G401 (cell line): ENCODE data around the gene KRT7. TPM values are rescaled to one million over a fixed set of nuclear protein-coding genes. Genes with fewer than 3 reads are reported as not detected.

Experiments
- DNase-seq: peaks from one replicate; pipeline ENCODE4 v3.0.0-alpha.2; 2015; ENCODE audit warnings: low spot score
- in situ Hi-C: cut with HindIII; loops from 2 replicates; pipeline ENCODE4 v1.10.0; 2016; ENCODE audit warnings: low sequenced_read_pairs, mixed read lengths
- total RNA-seq: library from RNA; depleted of rRNA; stranded (reverse); fragments of >200 nt; shearing (Covaris generic); gene quantifications from 2 replicates; pipeline ENCODE4 v1.2.3, GENCODE V29; 2014

Gene KRT7
- total RNA-seq, 1 experiment from 2014 or later: not detected

GRCh38 chr12:52225752-52226151 lies 7.3 kb upstream of the KRT7 start:
- in situ Hi-C loops: no loop called here
- no peak for DNase-seq

DNA sequence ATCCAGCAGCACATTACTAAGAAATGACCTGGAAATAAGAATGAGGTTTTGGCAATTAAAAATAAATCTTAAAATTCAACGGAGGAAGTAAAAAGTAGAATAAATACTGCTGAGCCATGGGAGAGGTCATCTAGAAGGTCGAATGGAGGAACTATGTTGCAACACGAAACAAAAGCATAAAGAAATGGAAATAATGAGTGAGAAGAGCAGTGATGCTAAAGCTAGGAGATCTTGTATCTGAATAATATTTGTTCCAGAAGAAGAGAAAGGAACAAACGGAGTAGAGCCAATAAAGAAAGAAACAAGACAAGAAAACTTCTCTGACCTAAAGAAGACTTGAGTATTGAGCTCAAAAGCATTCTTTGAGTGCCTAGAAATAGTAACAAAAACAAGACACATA lies 6.6 kb upstream of the KRT7 start:
- in situ Hi-C loops: no loop called here
- no peak for DNase-seq

- DNase-seq: no peak
- in situ Hi-C loops: no loop called here
Measured at GRCh38 chr12:52227606-52228166, 5.4 kb upstream of the KRT7 start.

- DNase-seq: no peak
- in situ Hi-C loops: no loop called here
Measured at GRCh38 chr12:52228366-52228765, 4.7 kb upstream of the KRT7 start.

DNA sequence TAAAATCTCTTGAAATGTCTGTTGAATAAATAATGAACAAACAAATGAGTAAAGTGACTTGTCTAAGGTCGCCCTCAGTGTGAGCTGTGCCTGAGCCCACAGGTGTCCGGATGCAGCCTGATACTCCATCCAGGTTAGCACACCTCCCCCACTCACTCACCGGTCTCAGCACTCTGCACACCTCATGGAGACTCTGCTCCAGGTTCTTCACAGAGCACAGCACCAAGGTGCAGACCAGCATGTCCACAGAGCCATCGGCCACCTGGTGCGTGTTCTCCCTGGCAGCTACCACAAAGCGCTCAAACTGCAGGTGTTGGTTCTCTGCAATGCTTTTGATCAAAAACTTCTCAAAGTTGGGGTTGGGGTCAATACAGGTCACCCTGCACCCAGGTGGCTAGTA lies 4.1 kb upstream of the KRT7 start:
- in situ Hi-C loops: no loop called here

GRCh38 chr12:52229836-52230343 lies 3.2 kb upstream of the KRT7 start:
- in situ Hi-C loops: no loop called here
- DNase-seq: no peak

More for the DNA sequence above, 4.1 kb upstream of the KRT7 start:
- DNase-seq: no peak

GRCh38 chr12:52230364-52231281 lies 2.4 kb upstream of the KRT7 start:
- in situ Hi-C loops: no loop called here
- peak; percentile 61 for DNase-seq

DNA sequence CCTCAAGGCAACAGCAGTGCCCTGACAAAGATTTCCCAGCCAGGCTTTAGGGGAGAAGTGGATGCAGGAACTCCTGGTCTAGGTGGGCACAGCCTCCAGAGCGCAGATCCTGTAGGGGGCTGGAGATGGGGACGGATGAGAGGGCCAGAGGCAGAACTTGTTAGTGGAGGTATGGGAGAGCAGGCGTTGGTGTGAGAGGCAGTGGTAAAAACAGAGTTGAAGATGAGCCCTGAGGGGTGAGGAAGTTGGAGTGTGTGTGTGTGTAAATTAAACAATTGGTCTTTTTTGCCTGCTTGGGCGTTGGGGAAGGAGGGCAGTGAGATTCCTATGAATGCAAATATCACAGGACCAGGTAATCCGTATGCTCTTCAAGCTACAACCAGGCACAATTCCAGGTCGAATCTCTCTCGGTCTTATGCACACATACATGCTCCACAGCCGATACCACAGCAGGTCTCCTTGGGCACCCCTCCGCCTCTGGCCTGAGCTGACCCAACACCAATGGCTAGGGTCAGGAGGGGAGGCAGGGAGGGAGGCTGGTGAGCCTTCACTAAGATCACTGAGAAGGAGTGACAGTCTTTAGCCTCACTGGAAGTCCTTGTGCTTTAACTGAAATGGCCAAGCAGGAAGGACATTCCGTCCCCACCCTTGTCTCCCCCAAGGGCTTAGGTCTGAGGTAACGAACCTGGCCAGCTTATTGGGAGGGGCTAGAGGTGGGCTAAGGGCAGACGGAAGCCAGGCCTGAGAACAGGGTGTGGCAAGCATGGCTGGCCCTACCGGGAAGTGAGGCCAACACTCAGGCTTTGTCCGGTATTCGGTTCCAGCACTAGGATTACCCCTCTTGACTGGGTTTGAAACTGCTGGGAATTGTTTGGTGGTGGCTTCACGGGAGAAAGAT lies 1.5 kb upstream of the KRT7 start:
- in situ Hi-C loops: no loop called here
- no peak for DNase-seq

DNA sequence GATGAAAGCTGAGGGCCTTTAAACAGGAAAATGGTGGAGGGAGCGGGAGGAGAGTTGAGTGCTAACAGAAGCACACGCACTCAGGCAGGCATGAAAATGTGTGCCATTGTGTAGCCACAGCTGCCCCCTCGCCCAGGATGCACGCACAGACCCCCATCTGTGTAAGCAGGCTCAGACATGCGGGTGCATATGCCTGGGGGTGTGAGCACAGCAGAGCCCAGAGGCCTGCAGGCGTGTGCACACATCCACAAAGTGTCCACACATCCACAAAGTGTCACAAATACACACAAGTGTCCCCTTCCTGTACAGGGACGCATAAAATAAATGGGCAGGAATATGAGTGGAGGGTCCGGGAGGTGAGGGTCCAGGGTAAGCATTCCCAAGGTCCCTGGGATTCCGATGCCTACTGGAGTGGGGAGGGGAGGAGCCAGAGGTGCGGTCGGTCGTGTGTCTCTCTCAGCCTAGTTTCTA lies 805 bp upstream of the KRT7 start:
- in situ Hi-C loops: no loop called here
- no peak for DNase-seq

GRCh38 chr12:52233462-52234207 lies 592 bp downstream of the KRT7 start:
- DNase-seq: no peak
- in situ Hi-C loops: no loop called here

GRCh38 chr12:52234223-52234810 lies 1.3 kb downstream of the KRT7 start:
- in situ Hi-C loops: no loop called here
- no peak for DNase-seq

GRCh38 chr12:52235001-52235764 lies 2.1 kb downstream of the KRT7 start:
- DNase-seq: no peak
- in situ Hi-C loops: no loop called here

DNA sequence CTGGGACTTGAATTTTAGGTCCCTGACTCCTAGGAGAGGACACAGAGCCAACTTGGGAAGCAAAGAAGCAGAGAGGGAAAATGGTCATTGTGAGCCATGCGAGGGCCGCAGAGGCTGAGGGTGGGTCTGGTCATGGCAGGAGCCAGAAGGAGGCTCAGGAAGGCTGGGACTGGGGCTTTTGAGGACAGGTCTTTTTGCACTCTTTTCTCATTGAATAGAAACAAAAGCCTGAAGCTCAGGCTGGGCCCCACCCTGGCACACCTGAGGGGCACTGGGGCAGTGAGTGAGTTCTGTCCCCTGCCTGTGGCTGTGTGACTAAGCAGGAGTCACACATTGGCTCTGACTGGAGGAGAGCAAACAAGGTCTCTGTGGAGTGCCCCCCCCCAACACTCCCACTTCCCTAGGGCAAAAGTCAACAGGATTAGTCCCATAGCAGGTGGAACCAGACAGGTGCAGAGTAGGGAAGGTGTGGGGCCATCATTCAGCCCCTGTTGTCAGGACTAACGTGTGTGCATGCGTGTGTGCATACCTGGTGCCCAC lies 2.8 kb downstream of the KRT7 start:
- no peak for DNase-seq
- in situ Hi-C loops: no loop called here

DNA sequence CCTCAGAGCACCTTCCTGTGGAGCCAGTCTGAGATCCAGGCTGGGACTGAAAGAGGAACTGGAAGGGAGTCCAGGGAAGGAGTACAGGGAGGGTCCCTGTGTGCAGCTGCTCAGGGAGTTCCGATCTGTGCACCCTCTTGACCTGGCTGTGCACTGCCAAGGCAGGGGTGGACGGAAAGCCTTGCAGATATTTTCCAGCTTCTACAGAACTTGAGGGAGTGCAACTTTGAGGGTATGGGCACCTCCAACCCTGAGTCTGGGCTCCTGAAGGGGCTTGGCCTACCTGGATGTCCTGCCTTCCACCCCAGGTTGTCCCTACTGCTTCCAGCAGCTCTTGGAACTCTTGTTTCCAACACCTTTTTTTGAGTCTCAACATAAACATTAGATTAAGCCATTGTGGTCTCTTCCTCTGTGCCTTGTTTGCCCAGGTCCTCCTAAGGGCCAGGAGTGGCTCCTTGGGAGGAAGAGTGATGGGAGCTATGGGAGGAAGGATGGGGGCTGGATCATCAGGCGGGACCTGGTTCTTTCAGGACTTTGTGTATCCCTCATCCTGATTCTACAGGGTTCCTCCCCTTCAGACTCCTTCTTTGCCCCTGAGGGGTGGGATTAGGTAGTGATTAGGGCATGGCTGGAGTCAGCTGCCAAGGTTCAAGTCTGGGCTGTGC lies 3.5 kb downstream of the KRT7 start:
- no peak for DNase-seq
- in situ Hi-C loops: no loop called here

DNA sequence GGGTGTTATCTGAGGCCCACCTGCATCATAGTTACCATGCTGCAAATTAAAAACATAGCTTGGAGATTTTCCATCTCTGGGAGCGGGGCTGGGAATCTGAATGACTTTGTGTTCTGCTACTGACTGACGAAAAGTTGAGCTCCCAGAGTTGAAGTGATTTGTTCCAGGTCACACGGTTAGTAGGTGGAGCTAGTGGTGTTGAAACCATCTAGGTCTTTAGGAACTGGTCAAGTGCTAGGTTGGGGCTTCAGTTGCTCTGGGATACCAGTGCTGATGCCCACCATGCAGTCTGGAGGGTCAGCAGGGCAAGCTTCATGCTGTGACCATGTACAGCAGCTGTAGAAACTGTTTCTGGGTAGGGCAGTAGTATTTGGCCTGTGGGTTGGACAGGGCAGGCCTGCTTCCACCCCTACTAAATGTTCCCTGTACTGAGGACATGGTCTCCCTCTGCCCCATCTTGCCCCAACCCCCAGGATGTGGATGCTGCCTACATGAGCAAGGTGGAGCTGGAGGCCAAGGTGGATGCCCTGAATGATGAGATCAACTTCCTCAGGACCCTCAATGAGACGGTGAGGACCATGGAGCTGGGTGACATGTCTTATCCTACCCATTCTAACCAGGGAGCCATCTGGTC lies 5.3 kb downstream of the KRT7 start:
- DNase-seq: no peak
- in situ Hi-C loops: no loop called here

GRCh38 chr12:52238916-52239646 lies 6.0 kb downstream of the KRT7 start:
- DNase-seq: no peak
- in situ Hi-C loops: no loop called here
